RWPE2 (cell line): ENCODE measurements around the gene IRF8.

ENCODE experiments used
- ATAC-seq: fragments of 200-7000 bp; cut with Tn5 transposase; 3 replicates; pipeline ENCODE4 v1.9.1; 2021; ENCODE audit warnings: low read depth
- DNase-seq: peaks from one replicate; pipeline ENCODE4 v3.0.0-alpha.2; 2020; ENCODE audit warnings: low spot score
- H3K27ac ChIP-seq: fragments of 450-650 bp; 2 replicates; pipeline ENCODE4 v1.5.1; 2017; ENCODE audit warnings: mild to moderate bottlenecking; ENCODE audit not compliant: poor library complexity, severe bottlenecking
- H3K27me3 ChIP-seq: fragments of 250-450 bp; sonication (Bioruptor Pico); 2 replicates; pipeline ENCODE4 v1.5.1; 2021; ENCODE audit warnings: mild to moderate bottlenecking, moderate library complexity; ENCODE audit not compliant: insufficient read depth, poor library complexity, severe bottlenecking
- H3K36me3 ChIP-seq: fragments of 250-450 bp; sonication (Bioruptor Pico); 2 replicates; pipeline ENCODE4 v1.5.1; 2020; ENCODE audit warnings: low read depth, mild to moderate bottlenecking, moderate library complexity
- H3K4me1 ChIP-seq: fragments of 250-450 bp; sonication (Bioruptor Pico); 2 replicates; pipeline ENCODE4 v1.5.1; 2021; ENCODE audit warnings: mild to moderate bottlenecking, moderate library complexity; ENCODE audit not compliant: insufficient read depth, poor library complexity, severe bottlenecking
- H3K4me3 ChIP-seq: fragments of 250-450 bp; sonication (Bioruptor Pico); 2 replicates; pipeline ENCODE4 v1.5.1; 2021; ENCODE audit warnings: mild to moderate bottlenecking, moderate library complexity; ENCODE audit not compliant: severe bottlenecking
- H3K9me3 ChIP-seq: fragments of 250-450 bp; sonication (Bioruptor Pico); 2 replicates; pipeline ENCODE4 v1.5.1; 2021; ENCODE audit warnings: mild to moderate bottlenecking, moderate library complexity; ENCODE audit not compliant: severe bottlenecking
- CTCF ChIP-seq: fragments of 450-650 bp; IDR thresholded peaks from one replicate; pipeline ENCODE4 v1.5.1; 2017; ENCODE audit warnings: mild to moderate bottlenecking, moderate library complexity; ENCODE audit not compliant: poor library complexity, severe bottlenecking

Gene IRF8

GRCh38 chr16:85858984-85859817, 39.8 kb upstream of the IRF8 start:
- peaks cover 3% of the 10 kb centered on the region for H3K27me3 ChIP-seq
- no peak for ATAC-seq
- H3K9me3 ChIP-seq = no peaks in the 10 kb centered on the region
- no peaks in the 10 kb centered on the region for H3K4me1 ChIP-seq
- no peak for DNase-seq
- H3K36me3 ChIP-seq = no peaks in the 10 kb centered on the region
- H3K27ac ChIP-seq = no peak overlapping the region
- H3K4me3 ChIP-seq = no peak overlapping the region
- TF ChIP-seq CTCF = no peak

GRCh38 chr16:85859818-85860125, 39.2 kb upstream of the IRF8 start:
- peaks cover 3% of the 10 kb centered on the region for H3K27me3 ChIP-seq
- no peak for TF ChIP-seq CTCF
- no peak overlapping the region for H3K27ac ChIP-seq
- no peaks in the 10 kb centered on the region for H3K9me3 ChIP-seq
- H3K36me3 ChIP-seq = no peaks in the 10 kb centered on the region
- no peak for ATAC-seq
- no peak for DNase-seq
- no peaks in the 10 kb centered on the region for H3K4me1 ChIP-seq
- no peak overlapping the region for H3K4me3 ChIP-seq

- TF ChIP-seq CTCF = no peak
- Histone ChIP-seq H3K4me3 (no peak overlapping the region), H3K4me1 (no peaks in the 10 kb centered on the region), H3K36me3 (no peaks in the 10 kb centered on the region), H3K27ac (no peak overlapping the region), H3K27me3 (peaks cover 3% of the 10 kb centered on the region), H3K9me3 (no peaks in the 10 kb centered on the region)
- ATAC-seq (no peak), DNase-seq (no peak)
These were observed 38.4 kb upstream of the IRF8 start for GRCh38 chr16:85860413-85861094.

GRCh38 chr16:85861095-85861825, 37.7 kb upstream of the IRF8 start:
- H3K27ac ChIP-seq = no peak overlapping the region
- H3K9me3 ChIP-seq = no peaks in the 10 kb centered on the region
- H3K4me1 ChIP-seq = no peaks in the 10 kb centered on the region
- ATAC-seq = no peak
- DNase-seq = no peak
- no peak for TF ChIP-seq CTCF
- H3K4me3 ChIP-seq = no peak overlapping the region
- H3K27me3 ChIP-seq = peaks cover 3% of the 10 kb centered on the region
- H3K36me3 ChIP-seq = no peaks in the 10 kb centered on the region
